ENCODE results near the gene SETBP1. TPM values are rescaled to one million over a fixed set of nuclear protein-coding genes. Genes with fewer than 3 reads are reported as not detected.

Gene SETBP1
- total RNA-seq, 4 donors from 2014 or later, result 26.2 to 40.8 (median 33.6) TPM

GRCh38 chr18:45061359-45061758, 380.7 kb downstream of the SETBP1 start:
- Histone ChIP-seq H3K36me3 (peaks cover 0 to 14% (median 0%) of the 10 kb centered on the region in 3 donors), H3K4me1 (no peaks in the 10 kb centered on the region), H3K9me3 (peaks cover 0 to 6% (median 0%) of the 10 kb centered on the region in 4 donors), H3K27me3 (no peaks in the 10 kb centered on the region), H3K27ac (no peak overlapping the region), H3K4me3 (no peak overlapping the region)
- TF ChIP-seq CTCF (IDR thresholded peaks at IDR 0.05) (no peak), EP300 (IDR thresholded peaks at IDR 0.05) (no peak), POLR2A (IDR thresholded peaks at IDR 0.05) (no peak)
- 26 to 41% methylated on average over 2 of the region's 2 CpGs for WGBS, 2 donors
- DNase-seq (ENCODE audit: low spot score in 2 of 2), result no peak

- no peak for DNase-seq (ENCODE audit: low spot score in 2 of 2)
- WGBS, 2 donors, result 84 to 95% methylated on average over 36 to 41 of the region's 55 CpGs
- no peaks in the 10 kb centered on the region for H3K4me1 ChIP-seq
- H3K4me3 ChIP-seq, result no peak overlapping the region
- H3K9me3 ChIP-seq, result peaks cover 0 to 6% (median 0%) of the 10 kb centered on the region in 4 donors
- H3K27me3 ChIP-seq, result no peaks in the 10 kb centered on the region
- H3K27ac ChIP-seq, result no peak overlapping the region
- TF ChIP-seq POLR2A (IDR thresholded peaks at IDR 0.05) (no peak), CTCF (IDR thresholded peaks at IDR 0.05) (no peak), EP300 (IDR thresholded peaks at IDR 0.05) (no peak)
- peaks cover 0 to 14% (median 0%) of the 10 kb centered on the region in 3 donors for H3K36me3 ChIP-seq
Observed at GRCh38 chr18:45063246-45064038, 382.8 kb downstream of the SETBP1 start.

GRCh38 chr18:45066210-45066609, 385.5 kb downstream of the SETBP1 start:
- H3K36me3 ChIP-seq, result peaks cover 0 to 14% (median 0%) of the 10 kb centered on the region in 3 donors
- H3K9me3 ChIP-seq, result peaks cover 0 to 6% (median 0%) of the 10 kb centered on the region in 4 donors
- no peaks in the 10 kb centered on the region for H3K27me3 ChIP-seq
- no peak overlapping the region for H3K27ac ChIP-seq
- H3K4me1 ChIP-seq, result no peaks in the 10 kb centered on the region
- TF ChIP-seq EP300 (IDR thresholded peaks at IDR 0.05) (no peak), POLR2A (IDR thresholded peaks at IDR 0.05) (no peak), CTCF (IDR thresholded peaks at IDR 0.05) (no peak)
- DNase-seq (ENCODE audit: low spot score in 2 of 2), result no peak
- 86 to 89% methylated on average over 4 of the region's 4 CpGs for WGBS, 2 donors
- no peak overlapping the region for H3K4me3 ChIP-seq

GRCh38 chr18:45066886-45067285, 386.2 kb downstream of the SETBP1 start:
- no peak overlapping the region for H3K4me3 ChIP-seq
- peaks cover 0 to 6% (median 0%) of the 10 kb centered on the region in 4 donors for H3K9me3 ChIP-seq
- H3K27ac ChIP-seq, result no peak overlapping the region
- no peak for DNase-seq (ENCODE audit: low spot score in 2 of 2)
- 74 to 81% methylated on average over 2 of the region's 2 CpGs for WGBS, 2 donors
- H3K4me1 ChIP-seq, result no peaks in the 10 kb centered on the region
- no peaks in the 10 kb centered on the region for H3K27me3 ChIP-seq
- H3K36me3 ChIP-seq, result peaks cover 0 to 14% (median 0%) of the 10 kb centered on the region in 3 donors
- no peak for TF ChIP-seq CTCF (IDR thresholded peaks at IDR 0.05)
- no peak for TF ChIP-seq EP300 (IDR thresholded peaks at IDR 0.05)
- TF ChIP-seq POLR2A (IDR thresholded peaks at IDR 0.05), result no peak

- no peak overlapping the region for H3K4me3 ChIP-seq
- DNase-seq (ENCODE audit: low spot score in 2 of 2), result no peak
- no peak overlapping the region for H3K27ac ChIP-seq
- H3K9me3 ChIP-seq, result no peaks in the 10 kb centered on the region
- no peak for TF ChIP-seq CTCF (IDR thresholded peaks at IDR 0.05)
- TF ChIP-seq POLR2A (IDR thresholded peaks at IDR 0.05), result no peak
- TF ChIP-seq EP300 (IDR thresholded peaks at IDR 0.05), result no peak
- H3K4me1 ChIP-seq, result no peaks in the 10 kb centered on the region
- 77 to 88% methylated on average over 2 of the region's 2 CpGs for WGBS, 2 donors
- H3K36me3 ChIP-seq, result peaks cover 0 to 6% (median 0%) of the 10 kb centered on the region in 3 donors
- no peaks in the 10 kb centered on the region for H3K27me3 ChIP-seq
Observed at GRCh38 chr18:45068400-45069094, 387.9 kb downstream of the SETBP1 start.
